Fibroblast of skin of left quadriceps (primary cell): ENCODE data around the gene ANKRD44.

Source experiments
- DNase-seq, 2 experiments: peaks; one replicate each; pipeline ENCODE4 v3.0.0-alpha.2; 2013; ENCODE audit warnings: low read depth in 2 of 2

Gene ANKRD44

DNA sequence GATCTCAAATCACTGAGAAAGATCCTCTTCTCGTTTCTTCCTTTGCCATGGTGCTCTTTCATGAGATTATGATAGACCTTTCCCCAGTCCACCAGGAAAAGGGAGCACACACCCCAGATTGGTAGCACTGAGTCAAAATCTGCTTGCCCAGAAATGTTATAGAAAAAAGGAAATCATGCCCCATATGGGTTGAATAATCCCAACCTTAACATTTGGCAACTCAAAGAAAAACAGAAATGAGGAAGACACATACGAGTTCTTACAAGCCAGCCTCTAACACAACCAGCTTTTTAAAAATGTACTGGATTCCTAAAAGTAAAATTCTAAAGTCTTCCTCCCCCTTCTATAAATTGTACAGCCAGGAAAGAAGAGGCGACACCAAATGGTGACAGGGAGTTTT lies 103.0 kb downstream of the ANKRD44 start:
- no peak for DNase-seq

- DNase-seq, result no peak
Measured at GRCh38 chr2:197207106-197207505, 103.5 kb downstream of the ANKRD44 start.

GRCh38 chr2:197205585-197206215 lies 104.9 kb downstream of the ANKRD44 start:
- no peak for DNase-seq

DNA sequence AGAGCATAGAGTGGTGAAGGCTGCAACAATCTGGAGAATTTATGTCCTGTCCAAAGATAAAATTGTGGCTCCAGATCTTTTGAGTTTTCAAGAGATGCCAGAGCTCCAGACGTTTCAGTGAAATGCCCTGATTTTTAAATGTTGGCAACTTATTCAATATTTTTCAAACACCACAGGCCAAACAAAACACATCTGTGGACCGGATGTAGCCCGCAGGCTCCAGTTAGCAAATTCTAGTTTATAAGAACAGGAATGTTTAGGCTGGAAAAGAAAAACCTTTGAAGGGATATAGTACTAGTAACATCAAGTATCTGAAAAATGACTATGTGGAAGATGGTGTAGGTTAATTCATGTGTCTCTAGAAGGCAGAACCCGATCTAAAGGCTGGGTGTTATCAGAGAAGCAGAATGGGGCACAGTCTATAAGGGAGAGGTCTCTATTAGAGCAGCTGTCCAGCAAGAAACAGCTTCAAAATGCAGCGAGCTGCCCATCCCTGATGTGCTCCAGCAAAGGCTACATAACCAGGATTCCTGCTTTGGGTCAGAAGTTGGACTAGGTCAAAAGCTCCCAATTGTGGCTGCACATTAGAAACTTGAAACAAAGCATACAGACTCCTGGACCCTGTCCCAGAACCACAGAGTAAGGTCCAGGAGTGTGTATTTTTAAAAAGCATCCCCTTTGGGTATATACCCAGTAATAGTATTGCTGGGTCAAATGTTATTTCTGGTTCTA lies 105.9 kb downstream of the ANKRD44 start:
- no peak for DNase-seq

DNA sequence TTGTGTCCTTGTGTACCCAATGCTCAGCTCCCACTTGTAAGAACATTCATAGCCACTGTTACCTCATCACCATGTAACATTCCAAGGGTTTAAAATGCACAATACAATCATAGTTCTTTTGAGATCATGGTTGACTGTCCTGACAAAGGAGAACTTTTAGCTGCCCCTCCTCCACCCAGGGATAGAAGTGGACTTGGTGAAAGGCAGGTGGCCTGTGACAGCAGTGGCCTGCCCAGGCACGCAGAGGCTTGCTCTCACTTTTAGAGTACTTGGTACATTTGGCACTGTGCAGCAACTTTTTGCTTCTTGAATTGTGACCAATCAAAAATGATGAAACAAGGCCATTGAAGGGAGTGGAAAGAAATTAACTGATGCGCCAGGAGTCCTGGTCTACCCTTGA lies 108.7 kb downstream of the ANKRD44 start:
- no peak for DNase-seq

GRCh38 chr2:197200762-197201058 lies 109.9 kb downstream of the ANKRD44 start:
- DNase-seq, result no peak

DNA sequence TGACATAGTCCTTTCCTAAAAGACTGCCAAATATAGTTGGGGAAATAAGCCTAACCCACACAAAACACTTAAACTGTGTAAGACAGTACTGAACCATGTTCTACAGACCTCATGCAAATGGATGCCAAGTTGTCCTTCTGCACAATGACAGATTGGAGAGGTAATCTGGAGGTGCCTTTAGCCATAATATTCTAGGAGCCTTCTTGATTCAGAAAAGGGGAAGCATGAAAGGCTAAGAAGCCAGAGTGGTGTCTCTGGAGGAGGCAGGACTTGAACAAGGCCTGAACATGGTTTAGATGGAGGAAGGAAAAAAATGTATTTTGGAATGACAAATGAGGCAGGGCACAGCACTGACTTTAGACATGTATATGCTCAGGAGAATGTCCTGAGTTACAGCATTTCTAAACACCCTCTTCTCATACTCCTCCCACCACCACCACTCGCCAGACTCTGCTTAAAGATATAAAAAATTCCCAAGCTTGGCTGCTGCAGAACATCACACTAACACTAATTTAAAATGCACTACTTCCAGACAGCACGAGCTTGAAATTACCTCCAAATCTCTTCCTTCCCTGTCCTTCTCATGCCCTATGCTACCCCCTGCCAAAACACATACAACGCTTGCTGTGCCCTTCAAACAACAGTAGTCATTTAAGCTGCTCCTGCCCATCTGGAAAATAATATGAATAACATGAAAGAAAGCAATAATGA lies 110.4 kb downstream of the ANKRD44 start:
- no peak for DNase-seq

DNA sequence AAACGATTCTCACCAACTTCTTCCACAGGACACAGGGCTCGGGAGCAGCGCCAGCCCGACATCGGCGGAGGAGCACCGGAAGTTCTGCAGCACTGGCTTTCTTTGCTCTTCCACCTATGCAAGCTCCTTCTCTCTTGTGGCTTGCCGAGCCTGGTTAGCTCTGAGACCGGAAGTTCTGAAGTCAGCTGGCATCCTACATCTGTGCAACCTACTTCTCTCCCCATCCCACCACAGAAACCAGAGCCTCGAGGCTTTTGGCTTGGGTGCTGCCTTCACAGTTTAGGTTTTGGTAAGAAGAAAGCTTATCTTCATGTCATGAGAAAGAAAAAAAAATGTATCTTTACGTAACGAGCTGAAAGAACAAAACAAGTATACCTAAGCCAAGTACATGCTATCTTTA lies 111.7 kb downstream of the ANKRD44 start:
- no peak for DNase-seq

- DNase-seq, result no peak
Measured at GRCh38 chr2:197197895-197198311, 112.7 kb downstream of the ANKRD44 start.

DNA sequence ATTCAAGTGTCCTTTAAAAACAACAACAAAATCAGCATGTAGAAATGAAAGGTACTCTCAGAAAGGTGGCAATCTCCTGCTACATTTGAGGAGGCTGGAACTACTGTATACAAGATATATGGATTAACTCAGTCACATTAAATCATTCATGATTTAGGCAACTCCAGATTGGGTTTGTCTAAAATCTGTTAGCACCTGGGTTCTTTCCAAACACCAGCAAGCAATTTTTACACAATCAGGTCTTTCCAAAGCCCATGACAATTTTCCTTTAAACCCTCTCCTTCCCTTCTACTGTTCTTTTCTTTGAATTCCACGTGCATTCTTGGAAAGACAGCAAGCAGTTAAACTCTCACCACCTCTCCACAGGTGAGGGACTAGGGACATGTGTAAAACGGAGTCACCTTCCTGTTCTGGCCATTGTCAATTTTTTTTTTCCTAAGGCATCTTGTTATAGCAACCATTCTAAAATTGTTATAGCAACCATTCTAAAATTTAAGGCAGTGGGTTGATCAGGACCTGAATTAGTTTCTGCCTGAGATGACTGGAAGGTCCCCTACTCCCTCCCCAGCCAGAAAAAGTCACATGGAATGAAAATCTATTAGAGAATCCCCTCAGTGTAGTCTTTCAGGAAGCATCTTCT lies 113.9 kb downstream of the ANKRD44 start:
- DNase-seq, result no peak

GRCh38 chr2:197195518-197195917 lies 115.1 kb downstream of the ANKRD44 start:
- no peak for DNase-seq

- DNase-seq, result no peak
Measured at GRCh38 chr2:197191940-197192322, 118.6 kb downstream of the ANKRD44 start.

DNA sequence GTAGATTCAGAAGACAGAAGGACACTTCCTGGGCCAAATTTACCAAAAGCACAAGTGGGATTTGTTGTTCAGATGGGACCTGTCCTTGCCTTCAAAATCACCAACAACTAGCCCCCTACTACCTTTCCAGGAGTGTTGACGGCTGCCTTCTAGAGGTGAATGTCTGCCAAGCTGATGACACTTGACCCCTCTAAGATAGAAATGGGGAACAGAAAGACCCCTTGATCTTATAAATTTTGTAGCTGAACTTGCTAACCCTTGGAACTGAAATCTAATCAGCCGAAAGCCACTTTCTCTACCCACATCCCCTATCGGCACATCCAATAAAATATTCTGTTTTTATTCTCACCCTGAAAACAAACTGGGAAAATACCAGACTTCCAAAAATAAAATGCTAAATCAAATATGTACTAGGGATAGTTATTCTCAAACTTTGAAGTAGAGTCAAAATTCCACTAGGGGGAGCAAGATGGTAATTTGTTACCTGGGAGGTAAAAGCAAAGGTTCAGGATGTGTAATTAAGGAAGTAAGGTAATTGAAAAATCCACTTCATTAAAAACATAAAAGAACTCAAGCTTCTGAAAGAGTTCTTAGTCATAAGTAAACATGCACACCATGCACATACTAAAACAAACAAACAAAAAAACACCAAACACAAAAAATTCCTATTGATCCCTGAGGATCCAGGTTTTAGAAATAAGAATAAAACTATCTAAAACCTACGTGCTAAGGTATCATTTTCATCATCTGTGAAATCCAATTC lies 119.2 kb downstream of the ANKRD44 start:
- no peak for DNase-seq

DNA sequence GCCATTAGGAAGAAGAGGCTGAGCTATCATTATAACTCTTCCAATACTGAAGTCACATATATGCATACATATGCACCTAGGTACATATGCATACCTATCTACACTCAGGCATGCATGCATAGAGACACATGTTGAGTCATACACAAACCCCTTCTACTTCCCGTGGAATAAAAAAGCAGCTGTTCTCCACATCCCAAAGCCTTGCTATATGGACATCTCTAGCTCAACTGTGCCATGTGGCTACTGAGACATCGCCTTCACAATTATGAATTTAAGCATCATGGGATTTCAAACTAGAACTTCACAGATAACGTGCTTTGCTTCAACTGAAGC lies 120.5 kb downstream of the ANKRD44 start:
- DNase-seq, result no peak

- no peak for DNase-seq
Measured at GRCh38 chr2:197189426-197190099, 121.0 kb downstream of the ANKRD44 start.

DNA sequence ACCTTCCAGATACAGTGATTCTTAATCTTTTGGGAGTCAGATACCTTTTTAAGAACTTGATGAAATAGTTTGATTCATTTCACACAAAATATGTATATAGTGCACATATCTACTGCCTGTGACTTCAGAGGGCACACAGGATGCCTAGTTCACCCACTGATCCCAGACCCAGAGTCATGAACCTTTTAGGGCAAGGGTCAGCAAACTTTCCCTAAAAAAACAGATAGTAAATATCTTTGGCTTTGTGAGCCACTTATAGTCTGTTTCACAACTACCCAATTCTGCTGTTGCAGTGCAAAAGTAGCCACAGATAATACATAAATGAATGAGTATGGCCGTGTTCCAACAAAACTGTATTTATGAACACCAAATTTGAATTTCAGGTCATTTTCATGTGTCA lies 124.9 kb downstream of the ANKRD44 start:
- DNase-seq, result no peak

DNA sequence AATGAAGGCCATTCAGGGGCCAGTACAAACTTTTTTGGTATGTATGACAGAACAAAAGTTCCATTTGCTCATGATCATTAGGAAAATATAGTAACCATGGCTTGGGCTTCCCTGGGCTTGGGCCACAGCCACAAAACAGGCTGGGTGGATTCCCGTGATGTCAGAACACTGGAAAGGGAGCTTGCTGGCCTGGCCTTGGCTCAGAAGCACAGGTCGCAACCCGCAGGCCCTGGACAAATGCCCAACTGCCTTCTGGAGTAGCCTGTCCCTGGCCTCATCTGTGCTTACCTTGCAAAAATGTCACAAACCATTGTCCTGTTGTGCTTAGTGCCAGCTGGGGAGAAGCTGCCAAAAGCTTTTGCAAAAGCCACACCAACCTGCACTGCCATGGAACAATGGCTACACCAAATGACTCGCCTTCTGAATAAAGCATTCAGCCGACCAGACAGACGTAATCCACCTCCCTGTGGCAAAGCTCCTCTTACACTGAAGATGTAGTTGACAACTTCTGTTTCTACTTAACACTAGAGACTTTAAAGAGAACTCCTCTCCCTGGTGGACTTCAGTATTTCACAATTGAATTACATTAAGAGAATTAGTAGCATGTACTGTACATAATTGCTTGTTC lies 125.5 kb downstream of the ANKRD44 start:
- DNase-seq, result no peak

GRCh38 chr2:197183355-197183754 lies 127.2 kb downstream of the ANKRD44 start:
- no peak for DNase-seq

DNA sequence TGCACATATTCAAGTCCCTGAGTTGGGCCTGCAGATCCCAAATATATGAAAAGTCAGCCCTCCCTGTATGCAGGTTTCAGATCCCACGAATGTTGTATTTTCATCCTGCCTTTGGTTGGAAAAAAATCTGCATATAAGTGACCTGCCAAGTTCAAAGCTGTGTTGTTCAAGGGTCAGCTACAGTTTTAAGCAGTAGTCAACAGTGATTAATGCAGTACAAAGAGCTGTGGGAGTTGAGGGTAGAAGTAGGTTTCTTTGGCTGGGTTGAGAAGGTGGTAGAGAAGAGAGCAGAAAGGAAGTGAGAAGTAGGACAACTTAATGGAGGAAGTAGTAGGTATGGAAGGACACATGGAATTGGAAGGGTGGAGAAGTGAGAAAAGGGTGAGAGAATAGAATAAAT lies 127.9 kb downstream of the ANKRD44 start:
- no peak for DNase-seq

DNA sequence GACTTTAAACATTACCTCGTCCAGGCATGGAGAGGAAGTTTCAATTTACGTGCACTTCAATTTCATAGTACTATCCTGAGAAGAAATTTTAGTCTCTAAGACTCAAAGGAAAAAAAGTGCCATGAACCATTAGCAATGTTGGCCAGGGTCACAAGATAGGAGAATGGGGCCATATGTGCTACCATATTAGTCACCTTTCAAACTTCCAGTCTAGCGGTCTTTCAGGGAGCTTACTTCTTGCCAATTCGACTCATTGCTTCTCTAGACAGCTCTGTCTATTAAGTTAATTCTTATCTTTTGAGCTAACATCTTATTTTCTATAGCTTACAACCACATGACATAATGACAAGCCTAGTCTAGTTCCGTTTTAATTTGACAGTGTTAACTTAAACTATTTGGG lies 129.1 kb downstream of the ANKRD44 start:
- DNase-seq, result no peak
